GM23338 (cell line): ENCODE results near the gene PSG7. TPM values are rescaled to one million over a fixed set of nuclear protein-coding genes. Genes with fewer than 3 reads are reported as not detected.
"Not testable (repeated sequence)": the region's sequence is repeated elsewhere in the genome, so short reads cannot be mapped to it uniquely, and the experiment has no call there.

Source experiments
- ATAC-seq: fragments of 200-7000 bp; cut with Tn5 transposase; 3 replicates; pipeline ENCODE4 v1.9.1; 2020
- DNase-seq: peaks from one replicate; pipeline ENCODE4 v3.0.0-alpha.2; 2015; ENCODE audit warnings: low spot score
- H2AFZ ChIP-seq: fragments of 200-600 bp; sonication (generic); 2 replicates; pipeline ENCODE4 v1.8.0; 2016; ENCODE audit warnings: antibody characterized with exemption, mild to moderate bottlenecking, moderate library complexity
- H3F3A ChIP-seq: fragments of 200-600 bp; sonication (generic); replicated peaks from 2 replicates; pipeline ENCODE4 v1.8.0; 2017; ENCODE audit warnings: antibody characterized with exemption, mixed run types, low read depth
- H3K27ac ChIP-seq: fragments of 200-600 bp; sonication (generic); 2 replicates; pipeline ENCODE4 v1.6.1; 2016; ENCODE audit warnings: low read depth
- H3K27me3 ChIP-seq: fragments of 200-600 bp; sonication (generic); 2 replicates; pipeline ENCODE4 v1.8.0; 2016; ENCODE audit warnings: mild to moderate bottlenecking, mixed run types, moderate library complexity; ENCODE audit not compliant: insufficient read depth
- H3K36me3 ChIP-seq: fragments of 200-600 bp; sonication (generic); 2 replicates; pipeline ENCODE4 v1.8.0; 2016; ENCODE audit warnings: mild to moderate bottlenecking; ENCODE audit not compliant: insufficient read depth
- H3K4me1 ChIP-seq: fragments of 200-600 bp; sonication (generic); 2 replicates; pipeline ENCODE4 v1.8.0; 2016; ENCODE audit warnings: mild to moderate bottlenecking, moderate library complexity; ENCODE audit not compliant: insufficient read depth
- H3K4me2 ChIP-seq: fragments of 200-600 bp; sonication (generic); 2 replicates; pipeline ENCODE4 v1.7.1; 2017; ENCODE audit warnings: mixed run types
- H3K4me3 ChIP-seq: fragments of 200-600 bp; sonication (generic); 2 replicates; pipeline ENCODE4 v1.6.1; 2016; ENCODE audit warnings: mixed run types
- H3K79me2 ChIP-seq: fragments of 200-600 bp; sonication (generic); replicated peaks from 2 replicates; pipeline ENCODE4 v1.8.0; 2017; ENCODE audit warnings: mild to moderate bottlenecking; ENCODE audit not compliant: insufficient read depth
- H3K9me2 ChIP-seq: fragments of 200-600 bp; sonication (generic); 2 replicates; pipeline ENCODE4 v1.8.0; 2017; ENCODE audit not compliant: insufficient read depth
- H4K20me1 ChIP-seq: fragments of 200-600 bp; sonication (generic); replicated peaks from 2 replicates; pipeline ENCODE4 v1.8.0; 2017; ENCODE audit warnings: mild to moderate bottlenecking; ENCODE audit not compliant: insufficient read depth
- H3K27ac Mint-ChIP-seq: 2 replicates; pipeline ENCODE4 v1.8.0; 2020; ENCODE audit warnings: inconsistent platforms, mild to moderate bottlenecking, moderate library complexity, mixed read lengths
- H3K27me3 Mint-ChIP-seq: 3 replicates; pipeline ENCODE4 v1.8.0; 2022; ENCODE audit warnings: low read depth, mild to moderate bottlenecking, moderate library complexity, mixed read lengths, inconsistent platforms; ENCODE audit not compliant: insufficient read depth, poor library complexity
- H3K36me3 Mint-ChIP-seq: 3 replicates; pipeline ENCODE4 v1.8.0; 2021; ENCODE audit warnings: low read depth, mild to moderate bottlenecking, inconsistent platforms, moderate library complexity, mixed read lengths
- H3K4me1 Mint-ChIP-seq: 3 replicates; pipeline ENCODE4 v1.8.0; 2020; ENCODE audit warnings: mild to moderate bottlenecking, inconsistent platforms, mixed read lengths
- H3K4me3 Mint-ChIP-seq: 3 replicates; pipeline ENCODE4 v1.8.0; 2021; ENCODE audit warnings: moderate library complexity, mild to moderate bottlenecking, inconsistent platforms, mixed read lengths
- H3K9me3 Mint-ChIP-seq: 3 replicates; pipeline ENCODE4 v1.8.0; 2020; ENCODE audit warnings: moderate library complexity, mild to moderate bottlenecking, inconsistent platforms, mixed read lengths
- polyA plus RNA-seq: library from polyadenylated mRNA; unstranded; fragments of >200 nt; fragmentation: Nextera tagmentation; extraction: Ambion mirVana; gene quantifications from 2 replicates; pipeline ENCODE4 v1.2.1, GENCODE V29; 2016
- total RNA-seq: library from RNA; depleted of rRNA; stranded (reverse); fragments of >200 nt; shearing (Covaris generic); gene quantifications from 2 replicates; pipeline ENCODE4 v1.2.3, GENCODE V29; 2014

Gene PSG7
- total and polyA plus RNA-seq, 2 experiments from 2014 or later, result not detected

DNA sequence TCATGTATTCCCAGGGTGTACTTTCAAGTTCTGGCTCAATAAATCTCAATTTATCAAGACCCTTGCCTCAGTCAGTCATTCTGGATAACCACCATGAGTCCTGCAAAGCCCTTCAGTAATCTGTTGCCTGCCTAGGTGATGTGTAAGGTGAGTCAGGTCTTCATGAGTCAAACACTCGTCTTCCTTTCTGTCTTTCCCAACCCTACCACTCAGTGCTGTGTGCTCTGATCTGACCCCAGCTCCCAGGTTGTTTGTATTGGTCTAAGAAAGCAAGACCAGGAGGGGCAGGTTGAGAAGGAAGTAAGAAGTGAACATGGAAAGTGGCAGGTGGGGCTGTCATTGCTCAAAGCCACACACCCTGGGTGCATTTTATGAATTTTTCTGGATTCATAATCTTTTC is 39.3 kb downstream of the PSG7 start:
- H3F3A ChIP-seq, H4K20me1 ChIP-seq, H3K4me2 ChIP-seq, H3K9me2 ChIP-seq, ATAC-seq, H3K4me1 ChIP-seq, H3K36me3 ChIP-seq, H2AFZ ChIP-seq, H3K79me2 ChIP-seq, H3K4me3 Mint-ChIP-seq, H3K27me3 ChIP-seq, DNase-seq, H3K27me3 Mint-ChIP-seq, H3K27ac ChIP-seq, H3K36me3 Mint-ChIP-seq, H3K27ac Mint-ChIP-seq, H3K4me3 ChIP-seq: not testable (repeated sequence)
- Mint-ChIP-seq H3K4me1 (peaks cover 10% of the 10 kb centered on the region; the same call in 2 of the 3 replicates), H3K9me3 (peaks cover 90% of the 10 kb centered on the region)

DNA sequence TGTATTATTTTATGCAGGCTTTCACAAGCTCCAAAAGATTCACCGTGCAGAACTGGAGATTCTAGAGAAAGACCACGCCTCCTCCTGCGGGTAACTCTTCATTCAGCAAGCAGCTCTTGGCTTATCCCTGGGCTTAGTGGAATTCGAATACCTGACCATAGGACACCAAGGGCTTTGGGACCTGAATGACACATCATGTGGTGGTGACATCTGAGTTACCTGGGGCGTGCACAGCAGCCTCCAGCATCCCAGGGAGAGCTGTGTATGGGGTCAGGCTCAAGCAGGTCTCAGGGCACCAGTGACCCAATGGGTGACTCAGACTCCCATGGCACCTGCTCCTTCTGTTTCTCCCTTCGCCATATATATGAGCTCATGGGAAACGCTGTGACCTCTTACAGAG is 46.6 kb downstream of the PSG7 start:
- DNase-seq, H3K9me2 ChIP-seq, H3K4me3 Mint-ChIP-seq, H2AFZ ChIP-seq, H3K27me3 ChIP-seq, H3K27ac Mint-ChIP-seq, H3K27me3 Mint-ChIP-seq, H3K4me1 ChIP-seq, H3K36me3 ChIP-seq, H3K27ac ChIP-seq, ATAC-seq, H3K4me3 ChIP-seq, H3K4me1 Mint-ChIP-seq, H3K4me2 ChIP-seq, H4K20me1 ChIP-seq, H3F3A ChIP-seq, H3K79me2 ChIP-seq: not testable (repeated sequence)
- H3K36me3 Mint-ChIP-seq, result peaks cover 13% of the 10 kb centered on the region; the same call in 2 of the 3 replicates
- peaks cover 85% of the 10 kb centered on the region for H3K9me3 Mint-ChIP-seq

DNA sequence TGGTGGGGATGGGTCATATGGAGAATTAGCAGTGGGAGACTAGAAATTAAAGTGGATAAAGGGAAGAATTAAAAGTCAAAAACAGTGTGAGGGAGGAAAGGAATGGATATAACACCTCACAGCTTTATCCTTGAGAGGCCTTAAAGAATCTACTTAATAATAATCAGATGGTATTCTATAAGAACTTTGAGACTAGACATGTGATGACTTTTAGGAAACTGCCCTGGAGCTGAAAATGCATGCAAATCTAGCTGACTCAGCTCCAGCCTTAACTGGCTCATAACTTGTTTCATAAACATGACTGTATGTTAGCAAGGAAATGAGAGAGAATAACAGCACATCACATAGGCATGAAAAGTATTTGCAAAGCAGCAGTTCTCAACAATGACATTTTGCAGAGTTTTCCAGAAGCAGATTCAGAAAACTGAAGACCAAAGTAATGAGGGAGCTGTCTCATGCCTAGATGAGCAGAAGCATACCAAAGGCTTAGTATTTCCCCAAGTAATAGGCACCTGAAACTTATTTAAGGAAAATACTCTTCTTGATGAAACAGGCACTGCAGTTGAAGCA is 49.0 kb downstream of the PSG7 start:
- H3K4me1 ChIP-seq, ATAC-seq, H3K27ac Mint-ChIP-seq, H2AFZ ChIP-seq, H3K4me1 Mint-ChIP-seq, H3K4me2 ChIP-seq, H3F3A ChIP-seq, H3K27me3 ChIP-seq, DNase-seq, H3K27ac ChIP-seq, H3K36me3 ChIP-seq, H3K27me3 Mint-ChIP-seq, H4K20me1 ChIP-seq, H3K79me2 ChIP-seq, H3K9me2 ChIP-seq, H3K4me3 ChIP-seq, H3K4me3 Mint-ChIP-seq: not testable (repeated sequence)
- Mint-ChIP-seq H3K36me3 (peaks cover 25% of the 10 kb centered on the region; the same call in 2 of the 3 replicates), H3K9me3 (peaks cover 92% of the 10 kb centered on the region)

DNA sequence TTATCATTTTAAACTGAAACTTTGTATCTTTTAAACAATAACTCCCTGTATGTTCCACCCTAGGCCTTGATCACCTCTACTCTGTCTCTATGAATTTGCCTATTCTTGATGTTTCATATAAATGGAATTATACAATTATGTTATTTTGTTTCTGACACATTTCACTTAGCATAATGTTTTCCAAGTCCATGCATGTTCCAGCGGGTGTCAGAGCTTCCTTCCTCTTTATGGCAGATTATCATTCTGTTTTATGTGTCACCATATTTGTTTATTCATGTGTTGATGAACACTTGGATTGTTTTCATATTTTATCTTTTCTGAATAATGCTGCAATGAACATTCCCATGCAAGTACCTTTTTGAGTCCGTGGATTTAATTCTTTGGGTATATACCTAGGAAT is 54.3 kb downstream of the PSG7 start:
- DNase-seq, H3K4me3 ChIP-seq, H3K36me3 ChIP-seq, H3K27ac ChIP-seq, H3K27me3 ChIP-seq, H2AFZ ChIP-seq, H3K4me3 Mint-ChIP-seq, H3K27me3 Mint-ChIP-seq, ATAC-seq, H3K79me2 ChIP-seq, H3F3A ChIP-seq, H3K27ac Mint-ChIP-seq, H3K4me1 ChIP-seq, H3K4me2 ChIP-seq, H4K20me1 ChIP-seq, H3K9me2 ChIP-seq, H3K4me1 Mint-ChIP-seq: not testable (repeated sequence)
- Mint-ChIP-seq H3K9me3 (peaks cover 98% of the 10 kb centered on the region), H3K36me3 (peaks cover 47% of the 10 kb centered on the region)

DNA sequence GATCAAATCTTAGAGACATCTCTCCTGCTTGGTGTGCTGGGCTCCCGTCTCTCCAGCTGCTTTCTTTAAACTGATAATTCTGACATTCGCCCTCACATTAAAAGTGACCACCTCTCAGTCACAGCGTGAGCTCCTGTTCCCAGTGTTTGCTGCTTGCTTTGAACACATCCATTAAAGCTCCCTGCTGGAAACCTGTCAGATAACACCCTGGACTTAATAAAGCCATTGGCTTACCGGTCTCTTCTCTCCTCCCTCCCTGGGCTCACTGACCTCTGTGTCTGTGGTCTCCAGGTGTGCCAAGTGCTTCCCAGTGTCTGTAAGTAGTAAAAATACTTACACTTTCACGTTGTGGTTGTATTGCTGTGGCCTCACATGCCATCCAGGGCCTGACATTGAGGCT is 55.0 kb downstream of the PSG7 start:
- Mint-ChIP-seq H3K9me3 (peaks cover 98% of the 10 kb centered on the region), H3K36me3 (peaks cover 44% of the 10 kb centered on the region)
- H4K20me1 ChIP-seq, H3K79me2 ChIP-seq, H3F3A ChIP-seq, H3K4me3 ChIP-seq, H3K4me1 Mint-ChIP-seq, H3K27me3 Mint-ChIP-seq, H3K27ac Mint-ChIP-seq, H3K4me1 ChIP-seq, H3K27me3 ChIP-seq, H3K4me2 ChIP-seq, H3K4me3 Mint-ChIP-seq, H3K27ac ChIP-seq, H3K9me2 ChIP-seq, DNase-seq, ATAC-seq, H2AFZ ChIP-seq, H3K36me3 ChIP-seq: not testable (repeated sequence)
